ENCODE data around the gene TCF3. TPM values are rescaled to one million over a fixed set of nuclear protein-coding genes. Genes with fewer than 3 reads are reported as not detected.
"Not testable (repeated sequence)": the region's sequence is repeated elsewhere in the genome, so short reads cannot be mapped to it uniquely, and the experiment has no call there.

TCF3 gene
- polyA plus RNA-seq (ENCODE audit: insufficient read length in 3 of 3): 10 to 100 TPM; 81.6 to 91.5 (median 87.9) TPM

DNA sequence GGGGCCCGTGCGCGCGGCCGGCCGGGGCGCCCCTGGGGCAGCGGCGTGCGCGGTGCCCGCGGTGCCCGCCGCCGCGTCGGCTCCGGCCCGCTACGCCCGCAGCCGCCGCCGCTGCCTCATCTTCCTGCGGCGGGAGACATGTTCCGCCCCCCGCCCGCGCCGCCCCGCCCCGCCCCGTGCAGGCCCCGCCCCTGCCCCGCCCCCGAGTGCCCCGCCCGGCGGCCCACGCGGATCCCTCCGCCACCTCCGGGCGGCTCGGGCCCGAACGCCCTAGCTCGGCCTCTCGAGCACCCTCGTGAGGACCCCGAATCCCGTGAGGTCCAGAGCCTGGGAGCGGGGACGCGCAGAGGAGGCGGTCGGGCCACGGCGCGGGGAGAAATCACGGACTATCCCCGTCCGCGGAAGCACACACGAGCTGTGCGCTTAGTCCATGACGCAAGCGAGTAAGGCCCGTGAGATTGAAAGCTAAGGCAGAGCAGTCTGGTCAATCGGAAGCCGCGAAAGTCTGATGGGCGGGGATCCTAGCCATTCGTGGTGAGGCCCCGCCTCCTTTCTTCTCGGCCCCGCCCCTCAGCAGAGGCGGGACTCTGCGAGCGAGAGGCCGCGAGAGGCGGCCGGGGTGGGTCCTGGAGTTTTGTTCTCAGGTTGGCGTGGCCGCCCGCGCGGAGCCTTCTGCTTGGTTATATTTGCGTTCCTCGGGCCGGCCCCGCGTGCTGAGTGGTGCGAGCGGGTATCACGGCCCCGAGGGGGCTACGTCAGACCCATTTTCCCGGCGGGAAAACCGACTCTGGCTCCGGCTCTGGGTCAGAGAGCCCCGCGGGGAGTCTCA, at the start of gene TCF3:
TSS of gene TCF3 (minus strand) at position 145 of the 829 bp plus-strand sequence. CDS start 2,367 bp downstream, outside the sequence.
- peak; percentile 97 to 98 (median 97) for DNase-seq (ENCODE audit: low read depth in 3 of 3, low spot score in 2 of 3)

DNA sequence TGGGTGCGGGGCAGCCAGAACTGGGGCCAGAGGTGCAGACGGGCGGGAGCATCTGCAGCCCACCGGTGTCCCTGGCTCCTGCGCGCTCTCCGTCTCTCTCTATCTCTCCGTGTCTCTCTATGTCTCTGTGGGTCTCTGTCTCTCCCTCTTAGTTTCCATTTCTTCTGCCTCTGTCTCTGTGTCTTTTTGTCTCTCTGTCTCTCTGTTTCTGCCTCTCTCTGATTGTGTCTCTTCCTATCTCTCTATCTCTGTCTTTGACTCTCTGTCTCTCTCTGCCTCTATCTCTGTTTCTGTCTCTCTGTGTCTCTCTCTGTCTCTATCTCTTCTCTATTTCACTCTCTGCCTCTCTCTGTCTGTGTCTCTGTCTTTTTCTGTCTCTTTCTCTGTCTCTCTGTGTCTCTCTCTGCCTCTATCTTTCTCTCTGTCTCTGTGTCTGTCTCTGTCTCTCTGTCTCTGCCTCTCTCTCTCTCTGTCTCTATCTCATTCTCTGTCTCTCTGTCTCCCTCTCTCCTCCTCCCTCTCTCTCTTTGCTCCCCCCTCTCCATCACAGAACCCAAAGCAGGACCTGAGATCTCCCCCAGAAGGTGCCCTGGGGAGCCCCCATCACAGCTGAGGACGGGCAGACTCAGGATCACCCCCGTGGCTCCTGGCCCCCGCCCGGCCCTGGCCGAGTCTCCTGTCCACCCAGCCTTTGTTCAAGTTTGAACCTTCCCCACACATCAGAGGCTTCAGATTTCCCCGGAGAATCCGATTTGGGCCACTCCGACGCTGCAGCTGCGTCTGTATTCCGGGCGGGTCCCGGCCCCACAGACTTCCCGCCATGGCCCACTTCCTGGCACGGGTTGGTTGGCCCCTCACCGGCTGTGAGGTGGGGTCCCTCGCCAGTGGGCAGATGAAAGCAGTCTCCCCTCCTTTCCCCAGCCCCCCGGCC, 48.6 kb upstream of the TCF3 start:
- DNase-seq (ENCODE audit: low read depth in 3 of 3, low spot score in 2 of 3): no peak

DNA sequence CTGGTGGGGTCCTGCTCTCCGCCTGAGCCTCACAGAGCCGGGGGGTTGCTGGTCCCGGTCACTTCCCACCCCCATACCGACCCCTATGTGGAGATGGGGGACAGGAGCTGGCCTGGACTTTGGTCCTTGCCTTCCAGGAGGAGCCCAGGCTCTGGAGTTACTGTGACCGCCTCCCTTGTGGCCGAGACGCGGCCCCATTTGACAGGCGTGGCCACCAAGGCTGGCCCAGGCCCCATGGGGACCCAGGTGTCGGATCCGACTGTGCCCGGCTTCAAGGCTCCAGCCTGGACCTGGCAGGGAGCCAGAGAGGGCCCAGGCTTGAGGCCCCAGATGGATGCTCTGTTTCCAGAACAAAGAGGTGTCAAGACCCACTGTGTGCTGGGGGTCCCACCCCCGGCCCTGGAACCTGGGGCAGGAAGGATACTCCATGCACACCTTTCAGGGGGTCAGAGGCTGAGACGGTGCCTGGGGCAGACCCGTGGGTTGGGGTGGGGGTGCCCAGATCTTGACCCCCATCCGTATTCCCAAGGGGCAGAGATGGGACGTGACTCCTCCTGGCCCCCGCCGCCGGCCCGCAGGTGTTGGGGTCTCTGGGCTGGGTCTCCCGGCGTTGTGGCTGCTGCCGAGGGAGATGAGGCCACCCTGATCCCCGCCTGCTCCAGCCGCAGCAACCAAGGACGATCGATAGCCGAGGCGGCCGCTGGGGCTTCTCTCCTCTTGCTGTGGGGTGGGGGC, 47.8 kb upstream of the TCF3 start:
- no peak for DNase-seq (ENCODE audit: low read depth in 3 of 3, low spot score in 2 of 3)

DNA sequence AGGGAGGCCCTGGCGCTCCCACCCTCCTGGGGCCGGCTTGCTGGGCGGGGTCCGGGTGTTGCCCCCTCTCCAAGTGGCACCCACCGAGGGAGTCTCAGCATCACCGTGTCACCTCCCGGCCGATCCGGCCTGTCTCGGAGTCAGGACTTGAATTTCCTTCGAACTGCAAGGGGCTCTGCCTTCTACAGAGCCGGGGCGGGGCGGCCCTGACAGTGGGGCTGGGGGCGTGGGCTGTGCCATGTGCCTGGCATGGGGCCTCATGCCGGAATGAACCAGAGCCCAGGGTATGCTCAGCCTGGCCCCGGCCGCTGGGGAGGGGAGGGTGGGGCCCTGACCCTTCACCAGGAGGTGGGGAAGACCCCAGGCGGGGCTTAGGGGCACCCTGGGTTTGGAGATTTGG, 47.0 kb upstream of the TCF3 start:
- DNase-seq (ENCODE audit: low read depth in 3 of 3, low spot score in 2 of 3): no peak

DNA sequence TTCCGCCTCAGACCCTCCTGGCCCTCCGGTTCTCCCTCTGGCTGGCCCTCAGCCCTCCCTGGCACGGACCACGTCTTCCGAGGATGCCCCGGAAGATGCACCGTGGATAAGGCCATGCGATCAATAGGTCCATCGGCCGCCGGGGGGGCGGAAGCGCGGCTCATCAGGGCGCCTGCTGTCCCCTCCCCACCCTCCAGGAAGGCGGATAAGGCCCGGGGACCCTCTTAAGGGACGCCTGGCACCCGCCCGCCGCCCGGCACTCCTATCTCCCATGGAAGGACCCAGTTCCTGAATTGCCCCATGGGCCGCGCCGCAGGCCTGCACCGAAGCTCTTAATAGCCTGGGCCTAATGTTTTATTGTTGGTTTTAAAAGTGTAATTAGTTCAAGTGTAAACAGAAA, 46.2 kb upstream of the TCF3 start:
- no peak for DNase-seq (ENCODE audit: low read depth in 3 of 3, low spot score in 2 of 3)

DNA sequence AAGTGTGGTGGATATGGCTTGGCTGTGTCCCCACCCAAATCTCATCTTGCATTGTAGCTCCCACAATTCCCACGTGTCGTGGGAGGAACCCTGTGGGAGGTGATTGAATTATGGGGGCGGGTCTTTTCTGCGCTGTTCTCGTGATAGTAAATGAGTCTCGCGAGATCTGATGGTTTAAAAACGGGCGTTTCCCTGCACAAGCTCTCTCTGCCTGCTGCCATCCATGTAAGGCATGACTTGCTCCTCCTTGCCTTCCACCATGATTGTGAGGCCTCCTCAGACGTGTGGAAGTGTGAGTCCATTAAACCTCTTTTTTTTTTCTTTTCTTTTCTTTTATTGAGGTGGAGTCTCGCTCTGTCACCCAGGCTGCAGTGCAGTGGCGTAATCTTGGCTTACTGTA, 43.1 kb upstream of the TCF3 start:
- DNase-seq (ENCODE audit: low read depth in 3 of 3, low spot score in 2 of 3): not testable (repeated sequence)

DNA sequence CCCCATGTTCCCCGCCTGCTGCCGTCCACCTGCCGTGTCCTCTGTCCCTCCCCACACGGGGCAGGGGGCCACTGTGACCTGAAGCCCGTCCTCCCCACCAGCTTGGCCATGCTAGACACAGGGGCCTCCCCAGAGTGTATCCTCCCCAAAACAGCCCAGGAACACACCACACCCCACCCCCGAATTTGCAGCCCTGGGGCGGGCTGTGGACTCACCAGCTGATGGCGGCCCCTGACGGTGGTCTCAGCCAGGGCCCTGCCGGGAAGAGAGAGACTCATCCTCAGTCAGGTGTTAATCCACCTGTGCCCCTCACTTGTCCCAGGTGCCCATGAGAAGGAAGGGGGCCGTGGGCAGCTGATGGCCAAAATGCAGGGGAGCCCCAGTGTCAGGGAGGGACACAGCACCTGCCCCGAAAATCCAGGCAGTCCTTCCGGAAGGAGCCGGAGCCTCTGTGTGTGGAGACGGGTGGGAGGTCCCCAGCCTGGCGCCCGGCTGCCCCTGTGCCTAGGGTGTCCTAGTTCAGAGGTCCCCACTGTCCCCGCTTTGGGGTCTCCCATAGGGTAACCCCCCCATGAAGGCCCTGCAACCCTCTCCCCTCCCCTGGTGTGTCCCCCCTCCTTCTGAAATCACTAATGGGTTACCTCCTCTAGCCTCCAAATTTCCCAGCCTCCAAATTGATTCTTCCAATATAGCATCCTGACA, 39.3 kb upstream of the TCF3 start:
- no peak for DNase-seq (ENCODE audit: low read depth in 3 of 3, low spot score in 2 of 3)

DNA sequence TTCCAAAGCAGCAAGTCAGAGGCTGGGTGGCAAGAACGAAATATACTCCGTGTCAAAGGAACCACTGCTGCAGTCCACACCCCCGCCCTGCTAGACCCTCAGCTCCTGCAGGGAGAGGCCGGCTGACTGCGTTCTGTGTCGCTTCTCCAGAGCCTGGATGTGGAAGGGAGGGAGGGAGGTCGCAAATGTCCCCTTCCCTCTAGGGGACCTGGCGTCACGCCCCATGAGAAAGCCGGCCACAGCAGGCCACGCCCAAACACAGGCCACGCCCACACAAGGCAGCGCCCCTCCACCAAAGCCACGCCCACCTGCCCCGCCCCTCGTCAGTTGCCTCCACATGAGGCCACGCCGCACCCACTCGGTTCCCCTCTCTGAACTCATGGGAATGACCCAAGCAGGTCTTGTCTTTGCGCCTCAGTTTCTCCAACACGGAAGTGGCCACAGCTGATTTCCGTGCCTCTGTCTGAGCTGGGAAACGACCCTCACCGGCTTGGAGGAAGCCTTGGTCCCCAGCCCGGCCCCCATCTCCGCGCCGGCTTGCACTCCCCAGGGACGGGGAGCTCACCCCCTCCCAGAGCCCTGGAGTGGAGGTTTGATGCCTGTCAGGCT, 38.4 kb upstream of the TCF3 start:
- no peak for DNase-seq (ENCODE audit: low read depth in 3 of 3, low spot score in 2 of 3)

DNA sequence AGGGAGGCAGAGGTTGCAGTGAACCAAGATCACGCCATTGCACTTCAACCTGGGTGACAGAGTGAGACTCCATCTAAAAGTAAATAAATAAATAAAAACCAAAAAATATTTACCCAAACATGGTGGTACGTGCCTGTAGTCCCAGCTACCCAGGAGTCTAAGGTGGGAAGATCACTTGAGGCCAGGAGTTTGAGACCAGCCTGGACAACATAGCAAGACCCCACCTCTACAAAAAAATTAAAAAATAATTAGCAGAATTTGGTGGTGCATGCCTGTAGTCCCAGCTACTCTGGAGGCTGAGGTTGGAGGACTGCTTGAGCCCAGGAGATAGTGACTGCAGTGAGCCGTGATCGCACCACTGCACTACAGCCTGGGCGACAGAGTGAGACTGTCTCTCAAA, 33.4 kb upstream of the TCF3 start:
- DNase-seq (ENCODE audit: low read depth in 3 of 3, low spot score in 2 of 3): not testable (repeated sequence)

DNA sequence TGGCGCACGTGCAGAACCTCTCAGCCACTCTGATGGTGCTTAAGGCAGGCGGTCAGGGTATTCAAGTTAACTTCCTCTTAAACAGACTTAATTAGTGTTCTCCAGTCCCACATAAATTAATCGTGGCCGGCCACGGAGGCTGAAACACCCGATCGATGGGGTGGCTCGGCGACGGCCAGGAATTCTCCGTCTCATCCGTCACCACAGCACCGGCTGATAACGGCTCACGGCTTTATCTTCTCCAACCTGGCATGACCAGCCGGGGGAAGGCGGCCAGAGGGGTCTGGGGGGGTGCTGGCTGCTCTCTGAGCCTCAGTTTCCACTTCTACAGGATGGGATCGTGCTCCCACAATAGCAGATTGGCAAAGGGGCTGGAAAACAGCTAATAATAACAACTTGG, 32.6 kb upstream of the TCF3 start:
- no peak for DNase-seq (ENCODE audit: low read depth in 3 of 3, low spot score in 2 of 3)

DNA sequence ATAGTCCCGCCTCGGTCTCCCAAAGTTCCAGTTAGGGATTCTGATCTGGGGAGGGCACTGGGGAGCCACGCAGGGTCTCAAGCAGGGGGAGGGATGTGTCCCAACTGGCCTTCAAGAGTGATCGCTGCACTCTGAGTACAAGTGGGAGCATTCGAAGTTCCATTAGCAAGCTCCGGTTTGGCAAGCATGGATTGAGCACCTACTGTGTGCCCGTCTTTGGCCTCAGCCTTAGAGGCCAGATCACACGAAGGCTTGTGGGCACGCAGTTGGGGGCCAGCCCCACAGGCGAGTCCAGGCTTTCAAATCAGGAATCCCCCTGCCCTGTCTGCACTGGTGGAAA, 32.1 kb upstream of the TCF3 start:
- no peak for DNase-seq (ENCODE audit: low read depth in 3 of 3, low spot score in 2 of 3)

DNA sequence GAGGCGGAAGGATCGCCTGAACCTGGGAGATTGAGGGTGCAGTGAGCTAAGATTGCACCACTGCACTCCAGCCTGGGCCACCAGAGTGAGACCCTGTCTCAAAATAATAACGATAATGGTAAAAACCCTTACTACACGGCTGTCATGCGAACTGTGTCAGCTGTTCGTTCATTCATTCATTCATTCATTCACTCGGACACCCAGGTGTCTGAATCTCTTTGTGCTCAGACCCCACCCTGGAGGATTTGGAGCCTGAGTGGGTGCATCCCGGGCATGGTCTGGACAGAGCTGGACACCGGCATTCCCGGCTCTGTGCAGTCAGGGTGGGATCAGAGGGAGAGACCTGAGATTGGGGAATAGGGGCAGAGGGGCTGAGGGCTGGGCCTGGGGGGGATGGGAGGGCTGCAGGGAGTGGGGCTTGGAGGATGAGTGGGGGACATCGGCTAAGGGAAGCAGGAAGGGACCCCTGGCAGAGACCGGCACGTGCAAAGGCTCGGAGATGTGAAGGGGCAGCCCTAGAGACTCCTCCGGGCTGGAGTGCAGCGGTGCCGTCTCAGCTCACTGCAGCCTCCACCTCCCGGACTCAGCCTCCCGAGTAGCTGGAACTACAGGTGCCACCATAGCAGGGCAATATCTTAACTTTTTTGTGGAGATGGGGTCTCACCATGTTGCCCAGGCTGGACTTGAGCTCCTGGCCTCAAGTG, 31.6 kb upstream of the TCF3 start:
- no peak for DNase-seq (ENCODE audit: low read depth in 3 of 3, low spot score in 2 of 3)

DNA sequence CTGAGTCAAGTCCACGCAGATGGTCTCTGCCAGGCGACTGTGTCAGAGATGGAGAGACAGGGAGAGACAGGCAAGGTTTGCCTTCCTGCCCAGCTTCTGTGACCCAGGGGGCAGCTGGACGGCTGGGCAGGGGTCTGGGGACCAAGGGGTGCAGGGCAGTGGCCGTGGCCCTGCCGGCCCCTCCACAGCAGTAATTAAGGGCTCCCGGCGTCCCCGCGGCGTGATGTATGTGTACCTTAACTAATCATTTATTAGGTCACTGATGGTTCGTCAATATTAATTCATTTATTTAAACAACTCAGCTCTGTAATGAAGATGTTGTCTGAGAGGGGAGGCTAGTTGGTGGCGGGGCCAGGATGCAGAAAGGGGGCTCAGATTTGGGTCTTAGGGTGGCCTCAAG, 28.6 kb upstream of the TCF3 start:
- DNase-seq (ENCODE audit: low read depth in 3 of 3, low spot score in 2 of 3): no peak

DNA sequence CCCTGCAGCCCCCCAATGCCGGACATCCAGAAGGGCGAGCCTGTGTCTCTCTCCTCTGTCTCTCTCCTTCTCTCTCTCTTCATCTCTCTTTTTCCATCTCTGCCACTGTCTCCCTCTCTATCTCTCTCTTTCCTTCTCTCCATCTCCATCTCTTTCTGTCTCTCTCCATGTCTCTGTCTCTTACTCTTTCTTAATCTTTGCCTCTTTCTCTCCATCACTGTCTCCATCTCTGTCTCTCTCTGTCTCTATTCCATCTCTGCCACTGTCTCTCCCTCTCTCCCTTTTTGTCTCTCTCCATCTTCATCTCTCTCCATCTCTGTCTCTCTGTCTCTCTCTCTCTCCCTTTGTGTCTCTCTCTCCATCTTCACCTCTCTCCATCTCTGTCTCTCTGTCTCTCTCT, 25.7 kb upstream of the TCF3 start:
- no peak for DNase-seq (ENCODE audit: low read depth in 3 of 3, low spot score in 2 of 3)

DNA sequence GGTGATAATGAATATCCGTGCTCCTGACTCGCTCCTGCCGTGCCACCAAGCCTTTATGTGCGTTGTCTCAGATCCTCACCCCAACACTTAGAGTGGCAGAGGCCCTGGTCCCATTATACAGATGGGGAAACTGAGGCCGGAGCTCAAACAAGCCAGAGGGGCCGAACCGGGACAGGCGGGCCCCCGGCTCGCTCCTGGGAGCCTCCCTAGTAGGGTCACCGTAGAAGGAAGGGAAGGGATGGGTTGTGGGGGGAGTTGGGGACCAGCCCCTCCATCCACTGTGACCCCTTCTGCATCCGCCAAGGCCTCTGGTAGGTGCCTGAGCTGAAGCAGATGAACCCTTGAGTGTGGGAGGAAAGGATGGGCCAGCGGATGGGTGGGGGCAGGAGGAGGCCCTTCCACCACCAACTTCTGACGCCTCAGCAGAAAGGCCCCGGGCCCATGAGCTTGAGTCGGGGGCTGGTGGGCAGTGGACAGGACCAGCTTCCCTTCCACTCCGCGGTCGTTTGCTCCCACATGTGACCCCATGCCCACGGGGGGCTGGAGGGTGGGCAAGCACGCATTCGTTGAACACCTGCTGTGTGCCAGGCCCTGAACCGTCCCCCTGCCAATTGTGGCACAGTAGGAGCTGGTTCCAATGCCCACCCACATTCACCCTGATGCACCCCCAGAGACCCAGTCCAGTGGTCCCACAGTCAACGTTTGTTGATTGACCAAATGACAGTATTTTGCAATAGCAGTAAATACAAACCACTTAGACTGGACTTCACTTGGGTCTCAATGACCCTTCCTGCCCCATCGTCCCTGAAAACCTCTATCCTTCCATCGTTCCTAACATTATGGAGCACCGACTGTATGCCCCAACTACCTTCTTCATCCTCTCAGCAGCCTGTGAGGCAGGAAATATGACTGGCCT, 24.2 kb upstream of the TCF3 start:
- DNase-seq (ENCODE audit: low read depth in 3 of 3, low spot score in 2 of 3): no peak

DNA sequence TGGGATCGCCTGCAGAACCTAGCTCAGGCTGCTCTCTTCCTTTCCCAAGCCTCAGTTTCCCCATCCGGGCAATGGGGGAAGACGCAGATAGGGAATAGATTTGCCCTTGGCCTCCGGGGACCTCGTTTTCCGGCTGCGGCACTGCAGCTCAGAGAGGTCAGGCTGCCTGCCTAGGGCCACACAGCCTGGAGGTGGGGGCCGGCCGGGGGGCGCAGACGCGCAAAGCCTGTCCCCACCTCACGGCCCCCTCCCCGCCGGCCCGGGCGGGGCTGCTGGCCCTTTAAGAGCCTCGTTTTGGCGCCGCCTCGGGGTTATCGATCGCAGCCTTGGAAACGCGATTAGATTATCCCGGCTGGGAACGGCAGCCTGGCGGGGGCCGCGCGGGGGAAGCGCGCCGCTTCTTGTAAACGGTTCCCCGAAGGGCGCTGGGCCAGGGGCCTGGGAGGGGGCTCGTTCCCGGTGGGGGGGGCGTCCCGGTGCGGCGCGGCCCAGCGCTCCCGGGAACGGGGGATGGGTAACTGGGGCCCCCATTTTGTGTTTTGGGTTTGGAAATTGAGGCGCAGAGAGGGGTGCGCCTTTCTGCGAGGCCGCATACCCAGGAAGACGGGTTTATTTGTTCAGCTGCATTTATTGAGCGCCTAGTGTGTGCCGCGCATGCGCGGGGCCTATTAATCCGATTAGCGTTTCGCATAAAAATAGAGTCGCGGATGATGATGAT, 23.4 kb upstream of the TCF3 start:
- no peak for DNase-seq (ENCODE audit: low read depth in 3 of 3, low spot score in 2 of 3)

DNA sequence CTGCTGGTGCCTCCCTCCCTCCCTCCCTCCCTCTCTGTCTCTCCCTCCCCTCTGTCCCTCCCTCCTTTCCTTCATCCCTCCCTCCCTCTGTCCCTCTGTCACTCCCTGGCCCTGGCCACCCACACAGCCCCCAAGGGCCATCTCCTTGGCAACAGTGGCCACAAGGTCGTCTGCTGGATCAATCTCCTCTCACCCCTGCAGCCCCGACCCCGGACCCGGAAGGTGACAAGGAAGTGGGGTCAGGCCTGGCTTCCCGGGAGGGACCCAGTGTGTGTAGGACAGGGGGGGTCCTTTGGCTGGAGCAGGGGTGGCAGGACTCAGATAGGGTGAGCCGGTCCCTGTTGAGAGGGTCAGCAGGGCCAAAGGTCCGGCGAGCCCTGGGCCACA, 21.9 kb upstream of the TCF3 start:
- DNase-seq (ENCODE audit: low read depth in 3 of 3, low spot score in 2 of 3): no peak

Data from right renal cortex interstitium (tissue), 3 donors.